ENCODE results near the gene LTBP1. TPM values are rescaled to one million over a fixed set of nuclear protein-coding genes. Genes with fewer than 3 reads are reported as not detected.
"Not testable (repeated sequence)": the region's sequence is repeated elsewhere in the genome, so short reads cannot be mapped to it uniquely, and the experiment has no call there.

LTBP1 gene
- total RNA-seq, 4 donors from 2014 or later: 5.1 to 12.9 (median 10.7) TPM

- TF ChIP-seq CTCF (IDR thresholded peaks at IDR 0.05) (no peak), POLR2A (IDR thresholded peaks at IDR 0.05) (no peak)
- Histone ChIP-seq H3K36me3 (no peaks in the 10 kb centered on the region), H3K4me1 (no peaks in the 10 kb centered on the region), H3K4me3 (replicated peaks in 1 of 3) (no peak overlapping the region), H3K9me3 (no peaks in the 10 kb centered on the region), H3K27ac (no peak overlapping the region), H3K27me3 (no peaks in the 10 kb centered on the region)
- intact Hi-C loops (cut with DNase I): no loop called here
- DNase-seq: no peak
Observed at GRCh38 chr2:33168425-33168824, 221.7 kb downstream of the LTBP1 start.

- no peak for TF ChIP-seq POLR2A (IDR thresholded peaks at IDR 0.05)
- no peak for TF ChIP-seq CTCF (IDR thresholded peaks at IDR 0.05)
- Histone ChIP-seq H3K9me3 (no peaks in the 10 kb centered on the region), H3K4me3 (replicated peaks in 1 of 3) (no peak overlapping the region), H3K27me3 (no peaks in the 10 kb centered on the region), H3K4me1 (no peaks in the 10 kb centered on the region), H3K36me3 (no peaks in the 10 kb centered on the region), H3K27ac (no peak overlapping the region)
- WGBS, 2 donors: 83 to 84% methylated on average over 4 of the region's 4 CpGs
- no peak for DNase-seq
- intact Hi-C loops (cut with DNase I): no loop called here
Observed at GRCh38 chr2:33168922-33169321, 222.2 kb downstream of the LTBP1 start.

GRCh38 chr2:33170251-33170650, 223.5 kb downstream of the LTBP1 start:
- DNase-seq; H3K36me3 ChIP-seq; intact Hi-C loops (cut with DNase I); H3K27ac ChIP-seq; H3K4me3 ChIP-seq (replicated peaks in 1 of 3); H3K9me3 ChIP-seq; H3K4me1 ChIP-seq; H3K27me3 ChIP-seq: not testable (repeated sequence)
- WGBS, 2 donors: 98% methylated on average over 12 of the region's 16 CpGs; no CpG with 5 or more reads in 1 of the 2 donors

- 0 to 100% methylated on average over 1 of the region's 1 CpG for WGBS, 2 donors
Observed at GRCh38 chr2:33177627-33178026, 230.9 kb downstream of the LTBP1 start.

GRCh38 chr2:33178209-33178608, 231.5 kb downstream of the LTBP1 start:
- DNase-seq: no peak
- H3K9me3 ChIP-seq: no peaks in the 10 kb centered on the region
- no peaks in the 10 kb centered on the region for H3K4me1 ChIP-seq
- no peaks in the 10 kb centered on the region for H3K36me3 ChIP-seq
- no peak overlapping the region for H3K4me3 ChIP-seq (replicated peaks in 1 of 3)
- WGBS, 2 donors: 95 to 97% methylated on average over 5 of the region's 5 CpGs
- H3K27ac ChIP-seq: no peak overlapping the region
- TF ChIP-seq POLR2A (IDR thresholded peaks at IDR 0.05) (no peak), CTCF (IDR thresholded peaks at IDR 0.05) (no peak)
- intact Hi-C loops (cut with DNase I): no loop called here
- no peaks in the 10 kb centered on the region for H3K27me3 ChIP-seq

More at GRCh38 chr2:33177627-33178026, 230.9 kb downstream of the LTBP1 start:
- H3K27ac ChIP-seq: no peak overlapping the region
- TF ChIP-seq CTCF (IDR thresholded peaks at IDR 0.05) (no peak), POLR2A (IDR thresholded peaks at IDR 0.05) (no peak)
- DNase-seq: no peak
- no peak overlapping the region for H3K4me3 ChIP-seq (replicated peaks in 1 of 3)
- H3K27me3 ChIP-seq: no peaks in the 10 kb centered on the region
- H3K4me1 ChIP-seq: no peaks in the 10 kb centered on the region
- no peaks in the 10 kb centered on the region for H3K36me3 ChIP-seq
- intact Hi-C loops (cut with DNase I): no loop called here
- no peaks in the 10 kb centered on the region for H3K9me3 ChIP-seq

- no peaks in the 10 kb centered on the region for H3K9me3 ChIP-seq
- DNase-seq: no peak
- no peak for TF ChIP-seq CTCF (IDR thresholded peaks at IDR 0.05)
- no peak for TF ChIP-seq POLR2A (IDR thresholded peaks at IDR 0.05)
- no peak overlapping the region for H3K4me3 ChIP-seq (replicated peaks in 1 of 3)
- H3K36me3 ChIP-seq: no peaks in the 10 kb centered on the region
- no peak overlapping the region for H3K27ac ChIP-seq
- H3K27me3 ChIP-seq: no peaks in the 10 kb centered on the region
- intact Hi-C loops (cut with DNase I): no loop called here
- WGBS, 2 donors: 58% methylated on average over 5 of the region's 5 CpGs
- no peaks in the 10 kb centered on the region for H3K4me1 ChIP-seq
Observed at GRCh38 chr2:33180915-33181314, 234.2 kb downstream of the LTBP1 start.
